Panc1 (cell line): ENCODE results near the gene GSTO2. TPM values are rescaled to one million over a fixed set of nuclear protein-coding genes. Genes with fewer than 3 reads are reported as not detected.

ENCODE experiments used
- ATAC-seq: fragments of 200-7000 bp; cut with Tn5 transposase; 2 replicates; pipeline ENCODE4 v1.9.1; 2020; ENCODE audit warnings: mild to moderate bottlenecking, moderate library complexity
- BruUV-seq: library from RNA; stranded (reverse); fragments of 400-500 nt; replicated peaks from 2 replicates; lab custom pipeline; 2021; lab: Mats Ljungman, UMichigan
- CTCF ChIA-PET: fragments of 300-600 bp; sonication (Branson Sonifier 250); formaldehyde crosslinking; loops from one replicate; lab custom pipeline; 2022; ENCODE audit warnings: antibody characterized with exemption; lab: Charles Lee
- POLR2A ChIA-PET: fragments of 300-600 bp; sonication (Branson Sonifier 250); formaldehyde crosslinking; loops from one replicate; lab custom pipeline; 2022; ENCODE audit warnings: antibody characterized with exemption; lab: Charles Lee
- DNase-seq: peaks from one replicate; pipeline ENCODE4 v3.0.0-alpha.2; 2010; ENCODE audit warnings: low read depth, low spot score
- H3K27ac ChIP-seq: 2 replicates; pipeline ENCODE4 v1.5.1; 2011; ENCODE audit warnings: mild to moderate bottlenecking, low read length, inconsistent platforms
- H3K27me3 ChIP-seq: fragments of 200-500 bp; sonication (Bioruptor generic); 2 replicates; pipeline ENCODE4 v1.6.0; 2014; ENCODE audit warnings: low read length, inconsistent platforms; ENCODE audit not compliant: control insufficient read depth, insufficient read depth
- H3K36me3 ChIP-seq: fragments of 200-500 bp; sonication (Bioruptor generic); 2 replicates; pipeline ENCODE4 v1.5.1; 2014; ENCODE audit warnings: inconsistent platforms, mild to moderate bottlenecking, low read length, moderate library complexity; ENCODE audit not compliant: control insufficient read depth, insufficient read depth
- H3K4me1 ChIP-seq: 2 replicates; pipeline ENCODE4 v1.5.1; 2011; ENCODE audit warnings: inconsistent platforms, mild to moderate bottlenecking, low read length, moderate library complexity; ENCODE audit not compliant: control insufficient read depth, insufficient read depth
- H3K4me3 ChIP-seq, 2 experiments: 2 replicates each; pipeline ENCODE4 v1.5.1; 2011 to 2012; ENCODE audit warnings: low read depth in 2 of 2, low read length in 2 of 2, mild to moderate bottlenecking in 2 of 2, inconsistent platforms in 1 of 2, moderate library complexity in 1 of 2
- H3K9me3 ChIP-seq: fragments of 200-500 bp; sonication (Bioruptor generic); 2 replicates; pipeline ENCODE4 v1.5.1; 2014; ENCODE audit warnings: low read depth, mild to moderate bottlenecking, inconsistent platforms, low read length, moderate library complexity; ENCODE audit not compliant: control insufficient read depth, insufficient read depth
- POLR2AphosphoS5 ChIP-seq: IDR thresholded peaks from 2 replicates; pipeline ENCODE4 v1.6.1; 2012; ENCODE audit warnings: mild to moderate bottlenecking, low read depth, low read length, moderate library complexity
- SIN3A ChIP-seq: IDR thresholded peaks from 2 replicates; pipeline ENCODE4 v1.6.1; 2012; ENCODE audit warnings: low read depth, mild to moderate bottlenecking, low read length, moderate library complexity, borderline replicate concordance; ENCODE audit not compliant: insufficient read depth
- TCF7L2 ChIP-seq: IDR thresholded peaks from 2 replicates; pipeline ENCODE4 v1.6.1; 2011; ENCODE audit warnings: mild to moderate bottlenecking, low read depth, low read length, inconsistent platforms
- in situ Hi-C: cut with HindIII; loops from 2 replicates; pipeline ENCODE4 v1.10.0; 2016; ENCODE audit warnings: low sequenced_read_pairs, low pct_unique_long_range_greater_than_20kb
- intact Hi-C: fragments of 100-400 bp; cut with micrococcal nuclease; formaldehyde crosslinking; loops from one replicate; pipeline ENCODE4 v1.10.0; 2022; ENCODE audit not compliant: unreplicated experiment
- total RNA-seq: library from RNA; stranded (reverse); gene quantifications from one replicate; pipeline ENCODE4 v1.2.1, GENCODE V29; 2021; ENCODE audit not compliant: unreplicated experiment
- TF ChIP-seq, protein P1 (sequence below): fragments of 450-650 bp; IDR thresholded peaks from 2 replicates; pipeline ENCODE4 v1.5.1; 2017; ENCODE audit warnings: mild to moderate bottlenecking
- TF ChIP-seq, protein P2 (sequence below), 2 experiments: IDR thresholded peaks; 2 replicates each; pipeline ENCODE4 v1.6.1; 2011 to 2012; ENCODE audit warnings: low read depth in 2 of 2, control low read depth in 1 of 2, low read length in 1 of 2, mild to moderate bottlenecking in 1 of 2, moderate library complexity in 1 of 2; ENCODE audit not compliant: insufficient read depth in 1 of 2

The GSTO2 gene
- total RNA-seq, 1 experiment from 2014 or later: 28.5 TPM

DNA sequence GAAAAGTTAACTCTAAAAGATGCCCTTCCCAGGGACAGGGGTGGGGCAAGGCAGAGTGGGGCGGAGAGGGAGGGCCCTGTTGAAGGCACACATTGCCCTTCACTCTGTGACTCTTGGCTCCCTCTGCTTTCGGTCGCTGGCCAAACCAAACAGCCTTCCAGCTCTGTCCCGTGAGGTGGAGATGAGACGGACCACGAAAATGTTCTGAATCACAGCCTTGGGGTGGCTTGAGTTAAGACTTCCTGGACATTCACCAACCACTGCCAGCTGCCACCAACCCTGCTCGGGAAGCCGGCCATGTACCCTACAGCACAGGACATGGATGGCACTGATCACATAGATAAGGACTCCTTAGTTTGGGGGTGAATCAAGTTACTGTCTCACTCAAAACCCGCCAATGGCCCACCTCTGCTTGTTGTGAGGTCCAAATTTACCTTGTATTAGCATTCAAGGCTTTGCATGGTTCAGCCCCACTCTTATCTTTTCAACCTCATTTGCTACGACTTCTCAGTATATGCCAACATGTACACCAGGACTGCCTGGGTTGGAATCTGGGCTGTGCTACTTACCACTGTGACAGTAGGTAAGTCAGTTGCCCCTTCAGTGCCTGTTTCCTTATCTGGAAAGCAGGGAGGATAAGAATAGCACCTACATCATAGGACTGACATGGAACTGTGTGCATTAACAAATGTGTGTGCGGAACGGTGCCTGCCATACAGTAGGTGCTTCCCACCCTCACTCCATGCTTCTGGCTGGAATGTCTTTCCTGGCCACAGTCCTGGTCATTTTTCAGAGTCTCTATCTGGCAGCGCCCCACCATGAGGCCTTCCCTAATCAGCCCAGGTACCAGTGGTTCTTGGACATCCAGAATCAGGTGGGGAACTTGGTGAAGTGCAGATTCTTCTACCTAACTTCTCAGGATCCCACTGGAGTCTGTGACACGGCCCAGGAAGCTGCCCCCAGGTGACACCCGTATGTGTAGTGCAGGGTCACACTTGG is 41.3 kb downstream of the GSTO2 start:
- ATAC-seq: peak; percentile 37
- H3K27me3 ChIP-seq: no peaks in the 10 kb centered on the region
- H3K9me3 ChIP-seq: no peaks in the 10 kb centered on the region
- intact Hi-C loops (no loop called here), in situ Hi-C loops (no loop called here)
- H3K4me1 ChIP-seq: peaks cover 50% of the 10 kb centered on the region
- ChIA-PET CTCF (no interaction called here), POLR2A (no interaction called here)
- H3K4me3 ChIP-seq: no peak overlapping the region
- H3K27ac ChIP-seq: peak overlapping the region; percentile 59
- no TSS peak for BruUV-seq
- no peak for DNase-seq
- TF ChIP-seq TCF7L2 (no peak), SIN3A (no peak), POLR2AphosphoS5 (peak; percentile 15; the same call in 1 of the 2 replicates)
- TF ChIP-seq, protein P1, sequence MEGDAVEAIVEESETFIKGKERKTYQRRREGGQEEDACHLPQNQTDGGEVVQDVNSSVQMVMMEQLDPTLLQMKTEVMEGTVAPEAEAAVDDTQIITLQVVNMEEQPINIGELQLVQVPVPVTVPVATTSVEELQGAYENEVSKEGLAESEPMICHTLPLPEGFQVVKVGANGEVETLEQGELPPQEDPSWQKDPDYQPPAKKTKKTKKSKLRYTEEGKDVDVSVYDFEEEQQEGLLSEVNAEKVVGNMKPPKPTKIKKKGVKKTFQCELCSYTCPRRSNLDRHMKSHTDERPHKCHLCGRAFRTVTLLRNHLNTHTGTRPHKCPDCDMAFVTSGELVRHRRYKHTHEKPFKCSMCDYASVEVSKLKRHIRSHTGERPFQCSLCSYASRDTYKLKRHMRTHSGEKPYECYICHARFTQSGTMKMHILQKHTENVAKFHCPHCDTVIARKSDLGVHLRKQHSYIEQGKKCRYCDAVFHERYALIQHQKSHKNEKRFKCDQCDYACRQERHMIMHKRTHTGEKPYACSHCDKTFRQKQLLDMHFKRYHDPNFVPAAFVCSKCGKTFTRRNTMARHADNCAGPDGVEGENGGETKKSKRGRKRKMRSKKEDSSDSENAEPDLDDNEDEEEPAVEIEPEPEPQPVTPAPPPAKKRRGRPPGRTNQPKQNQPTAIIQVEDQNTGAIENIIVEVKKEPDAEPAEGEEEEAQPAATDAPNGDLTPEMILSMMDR: no peak
- TF ChIP-seq, protein P2, sequence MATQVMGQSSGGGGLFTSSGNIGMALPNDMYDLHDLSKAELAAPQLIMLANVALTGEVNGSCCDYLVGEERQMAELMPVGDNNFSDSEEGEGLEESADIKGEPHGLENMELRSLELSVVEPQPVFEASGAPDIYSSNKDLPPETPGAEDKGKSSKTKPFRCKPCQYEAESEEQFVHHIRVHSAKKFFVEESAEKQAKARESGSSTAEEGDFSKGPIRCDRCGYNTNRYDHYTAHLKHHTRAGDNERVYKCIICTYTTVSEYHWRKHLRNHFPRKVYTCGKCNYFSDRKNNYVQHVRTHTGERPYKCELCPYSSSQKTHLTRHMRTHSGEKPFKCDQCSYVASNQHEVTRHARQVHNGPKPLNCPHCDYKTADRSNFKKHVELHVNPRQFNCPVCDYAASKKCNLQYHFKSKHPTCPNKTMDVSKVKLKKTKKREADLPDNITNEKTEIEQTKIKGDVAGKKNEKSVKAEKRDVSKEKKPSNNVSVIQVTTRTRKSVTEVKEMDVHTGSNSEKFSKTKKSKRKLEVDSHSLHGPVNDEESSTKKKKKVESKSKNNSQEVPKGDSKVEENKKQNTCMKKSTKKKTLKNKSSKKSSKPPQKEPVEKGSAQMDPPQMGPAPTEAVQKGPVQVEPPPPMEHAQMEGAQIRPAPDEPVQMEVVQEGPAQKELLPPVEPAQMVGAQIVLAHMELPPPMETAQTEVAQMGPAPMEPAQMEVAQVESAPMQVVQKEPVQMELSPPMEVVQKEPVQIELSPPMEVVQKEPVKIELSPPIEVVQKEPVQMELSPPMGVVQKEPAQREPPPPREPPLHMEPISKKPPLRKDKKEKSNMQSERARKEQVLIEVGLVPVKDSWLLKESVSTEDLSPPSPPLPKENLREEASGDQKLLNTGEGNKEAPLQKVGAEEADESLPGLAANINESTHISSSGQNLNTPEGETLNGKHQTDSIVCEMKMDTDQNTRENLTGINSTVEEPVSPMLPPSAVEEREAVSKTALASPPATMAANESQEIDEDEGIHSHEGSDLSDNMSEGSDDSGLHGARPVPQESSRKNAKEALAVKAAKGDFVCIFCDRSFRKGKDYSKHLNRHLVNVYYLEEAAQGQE (IDR thresholded peaks at IDR 0.05; ENCODE audit: insufficient read depth in 1 of 2, low read depth in 2 of 2, low read length in 1 of 2): 0 out of 4 replicates have a peak, but pooled peaks of 1 of the 2 experiments have one; percentile 27
- peaks cover 18% of the 10 kb centered on the region for H3K36me3 ChIP-seq

DNA sequence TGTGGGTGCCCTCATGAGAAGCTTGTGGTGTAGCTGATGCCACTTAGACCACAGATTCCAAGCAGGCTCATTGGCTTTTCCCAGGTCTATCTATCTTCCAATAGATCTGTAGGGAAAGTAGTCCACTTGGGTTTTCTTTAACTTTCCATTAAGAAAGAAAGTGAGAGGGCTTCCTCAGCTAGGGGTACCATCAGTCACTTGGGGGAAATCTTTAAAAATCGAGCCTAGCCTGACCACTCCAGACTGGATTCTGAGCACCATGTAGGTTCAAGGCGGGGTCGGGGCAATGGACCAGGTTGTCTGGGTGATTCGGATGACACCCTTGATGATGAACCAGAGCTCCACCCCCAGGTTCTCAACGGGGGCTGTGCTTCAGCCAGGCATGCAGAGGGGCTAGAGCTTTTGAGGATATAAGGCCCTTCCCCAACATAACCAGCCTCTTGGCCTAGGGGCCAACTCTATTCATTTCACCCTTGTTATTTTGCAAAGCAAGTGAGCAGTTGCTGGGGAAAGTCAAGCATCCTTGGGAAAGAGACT is 42.3 kb downstream of the GSTO2 start:
- ATAC-seq (no peak), DNase-seq (no peak)
- H3K9me3 ChIP-seq: no peaks in the 10 kb centered on the region
- intact Hi-C loops: no loop called here
- in situ Hi-C loops: no loop called here
- TF ChIP-seq, protein P1: no peak
- TF ChIP-seq SIN3A (no peak), POLR2AphosphoS5 (no peak), TCF7L2 (no peak)
- TF ChIP-seq, protein P2 (IDR thresholded peaks at IDR 0.05; ENCODE audit: insufficient read depth in 1 of 2, low read depth in 2 of 2, low read length in 1 of 2): no peak
- peaks cover 18% of the 10 kb centered on the region for H3K36me3 ChIP-seq
- H3K27ac ChIP-seq: no peak overlapping the region; the same call in 1 of the 2 replicates
- BruUV-seq: no TSS peak
- ChIA-PET CTCF (no interaction called here), POLR2A (interaction anchor here (0.6 kb wide), 1 partner anchor 39 kb away, joined by 3 read pairs; no protein-coding TSS in a partner anchor)
- no peaks in the 10 kb centered on the region for H3K27me3 ChIP-seq
- H3K4me3 ChIP-seq: no peak overlapping the region
- H3K4me1 ChIP-seq: peaks cover 40% of the 10 kb centered on the region
